ENCODE measurements around the gene GOLGA3.

- TF ChIP-seq CTCF (conservative IDR thresholded peaks at IDR 0.05; ENCODE audit: low read depth, low read length) (no peak), EZH2 (IDR thresholded peaks at IDR 0.05; ENCODE audit: low read length, unreplicated experiment) (no peak), EZH2phosphoT487 (IDR thresholded peaks at IDR 0.05; ENCODE audit: borderline replicate concordance, low read length) (no peak)
Measured at GRCh38 chr12:132788375-132789098, 40.1 kb downstream of the GOLGA3 start.
